Glutamatergic neuron (in vitro differentiated cells): Measurements from ENCODE around the gene WWOX. TPM values are rescaled to one million over a fixed set of nuclear protein-coding genes. Genes with fewer than 3 reads are reported as not detected.

ENCODE experiments used
- DNase-seq: peaks from one replicate; pipeline ENCODE4 v3.0.0; 2022
- H3K27ac Mint-ChIP-seq: one replicate; pipeline ENCODE4 v1.8.0; 2020; ENCODE audit warnings: mild to moderate bottlenecking, mixed read lengths, inconsistent platforms; ENCODE audit not compliant: unreplicated experiment
- H3K27me3 Mint-ChIP-seq: one replicate; pipeline ENCODE4 v1.8.0; 2020; ENCODE audit warnings: mild to moderate bottlenecking, moderate library complexity, mixed read lengths, inconsistent platforms; ENCODE audit not compliant: unreplicated experiment
- H3K36me3 Mint-ChIP-seq: one replicate; pipeline ENCODE4 v1.8.0; 2020; ENCODE audit warnings: mild to moderate bottlenecking, mixed read lengths, inconsistent platforms; ENCODE audit not compliant: unreplicated experiment
- H3K4me1 Mint-ChIP-seq: one replicate; pipeline ENCODE4 v1.8.0; 2020; ENCODE audit warnings: mild to moderate bottlenecking, low read depth, mixed read lengths, inconsistent platforms; ENCODE audit not compliant: unreplicated experiment
- H3K4me3 Mint-ChIP-seq: one replicate; pipeline ENCODE4 v1.8.0; 2020; ENCODE audit warnings: mild to moderate bottlenecking, mixed read lengths, inconsistent platforms; ENCODE audit not compliant: unreplicated experiment
- H3K9me3 Mint-ChIP-seq: one replicate; pipeline ENCODE4 v1.8.0; 2020; ENCODE audit warnings: mild to moderate bottlenecking, moderate library complexity, mixed read lengths, inconsistent platforms; ENCODE audit not compliant: unreplicated experiment
- total RNA-seq: library from RNA; stranded (reverse); fragmentation: NEBNext Ultra II Directional; extraction: Animal tissue kit (Norgen Biotek cat#: 25700); gene quantifications from one replicate; pipeline ENCODE4 v1.2.1, GENCODE V29; 2021; ENCODE audit not compliant: unreplicated experiment
- TF ChIP-seq, protein P1 (sequence below): fragments of 200-600 bp; sonication (generic); IDR thresholded peaks from one replicate; pipeline ENCODE4 v1.5.0; 2021; ENCODE audit not compliant: partially characterized antibody, unreplicated experiment

Gene WWOX
- total RNA-seq, 1 donor from 2014 or later, result 10.3 TPM

DNA sequence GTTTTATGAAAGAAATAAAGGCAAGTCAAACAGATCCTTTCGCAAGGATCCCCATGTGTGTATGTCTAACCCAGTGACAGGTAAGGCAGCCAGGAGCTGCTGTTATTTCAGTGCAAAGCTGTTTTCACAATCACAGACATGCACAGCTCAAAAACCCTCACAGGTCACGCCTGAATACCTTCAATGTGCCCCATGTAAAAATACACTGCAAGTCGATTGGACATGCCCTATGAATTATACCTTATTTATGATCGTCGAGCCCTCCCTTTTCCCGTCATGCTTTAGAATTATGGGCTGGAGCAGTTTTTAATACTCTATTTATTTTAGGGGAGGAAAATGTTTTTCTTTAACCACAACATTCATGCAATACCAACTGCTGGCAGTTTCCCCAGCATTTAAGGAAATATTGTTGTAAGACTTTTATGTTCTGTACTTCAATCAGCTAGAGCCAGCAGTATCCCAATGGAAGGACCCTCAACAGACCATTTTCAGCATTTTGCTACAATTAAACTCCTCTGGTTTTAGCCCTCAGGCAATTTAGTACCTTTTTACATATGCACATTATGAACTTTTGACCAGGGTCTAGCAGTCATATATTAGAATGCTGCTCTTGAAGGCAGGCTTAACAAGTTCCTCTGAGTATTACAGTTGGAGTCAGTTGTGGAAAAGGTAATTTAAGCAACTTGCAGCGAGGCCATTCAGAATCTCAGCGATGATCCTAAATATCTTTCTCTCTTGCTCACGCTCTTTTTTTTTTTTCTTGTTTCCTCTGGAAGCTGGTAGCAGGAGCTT, 362.2 kb downstream of the WWOX start:
- H3K27ac Mint-ChIP-seq, result no peak overlapping the region

DNA sequence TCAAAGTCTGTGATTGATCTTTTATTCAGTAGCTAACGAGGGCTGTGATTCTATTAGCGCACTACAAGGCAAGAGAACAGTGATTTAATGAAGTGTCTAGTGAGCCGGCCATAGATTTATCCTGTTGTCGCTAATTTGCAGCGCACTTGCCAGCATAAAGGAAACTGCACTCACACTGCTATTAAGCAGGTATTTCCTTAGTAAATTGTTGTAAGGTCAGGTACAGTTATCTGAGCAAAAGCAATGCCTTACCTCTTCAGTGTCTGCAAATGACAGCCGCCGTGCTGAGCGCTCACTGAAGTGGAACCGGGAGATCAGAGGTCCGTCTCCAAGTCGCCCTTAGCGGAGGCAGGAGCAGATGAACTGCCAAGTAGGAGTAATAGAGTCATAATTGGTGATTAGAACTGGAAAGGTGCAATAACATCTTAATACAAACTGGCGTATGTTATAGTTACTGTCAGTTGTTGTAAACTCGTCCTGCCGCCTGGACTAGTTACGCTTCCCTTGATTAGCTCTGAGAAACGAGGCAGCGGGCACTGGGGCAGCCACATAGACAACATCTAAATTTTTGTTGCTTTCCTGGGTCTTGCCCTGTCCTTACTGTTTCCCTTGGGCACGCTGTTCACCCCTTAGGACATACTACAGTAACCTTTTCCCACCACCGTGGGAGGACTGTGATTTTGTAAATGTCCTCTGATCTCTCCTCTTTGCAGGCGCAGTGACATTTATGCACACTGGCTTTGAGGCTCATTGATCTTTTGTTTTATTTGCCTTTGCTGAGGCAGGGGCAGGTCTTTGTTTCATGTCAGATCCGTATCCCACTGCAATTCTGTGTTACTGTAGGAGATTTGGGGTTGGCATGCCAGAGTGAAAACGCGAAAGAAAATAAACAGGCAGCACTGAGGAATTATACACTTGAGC, 363.1 kb downstream of the WWOX start:
- H3K4me1 Mint-ChIP-seq, result peaks cover 2% of the 10 kb centered on the region

More for the DNA sequence above, 362.2 kb downstream of the WWOX start:
- TF ChIP-seq, protein P1, sequence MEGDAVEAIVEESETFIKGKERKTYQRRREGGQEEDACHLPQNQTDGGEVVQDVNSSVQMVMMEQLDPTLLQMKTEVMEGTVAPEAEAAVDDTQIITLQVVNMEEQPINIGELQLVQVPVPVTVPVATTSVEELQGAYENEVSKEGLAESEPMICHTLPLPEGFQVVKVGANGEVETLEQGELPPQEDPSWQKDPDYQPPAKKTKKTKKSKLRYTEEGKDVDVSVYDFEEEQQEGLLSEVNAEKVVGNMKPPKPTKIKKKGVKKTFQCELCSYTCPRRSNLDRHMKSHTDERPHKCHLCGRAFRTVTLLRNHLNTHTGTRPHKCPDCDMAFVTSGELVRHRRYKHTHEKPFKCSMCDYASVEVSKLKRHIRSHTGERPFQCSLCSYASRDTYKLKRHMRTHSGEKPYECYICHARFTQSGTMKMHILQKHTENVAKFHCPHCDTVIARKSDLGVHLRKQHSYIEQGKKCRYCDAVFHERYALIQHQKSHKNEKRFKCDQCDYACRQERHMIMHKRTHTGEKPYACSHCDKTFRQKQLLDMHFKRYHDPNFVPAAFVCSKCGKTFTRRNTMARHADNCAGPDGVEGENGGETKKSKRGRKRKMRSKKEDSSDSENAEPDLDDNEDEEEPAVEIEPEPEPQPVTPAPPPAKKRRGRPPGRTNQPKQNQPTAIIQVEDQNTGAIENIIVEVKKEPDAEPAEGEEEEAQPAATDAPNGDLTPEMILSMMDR, result no peak
- Mint-ChIP-seq H3K9me3 (peaks cover 7% of the 10 kb centered on the region), H3K36me3 (no peaks in the 10 kb centered on the region), H3K27me3 (no peaks in the 10 kb centered on the region), H3K4me3 (no peak overlapping the region), H3K4me1 (peaks cover 2% of the 10 kb centered on the region)
- DNase-seq, result no peak

GRCh38 chr16:78463591-78463990, 364.1 kb downstream of the WWOX start:
- Mint-ChIP-seq H3K36me3 (no peaks in the 10 kb centered on the region), H3K27me3 (no peaks in the 10 kb centered on the region), H3K9me3 (peaks cover 7% of the 10 kb centered on the region), H3K4me3 (no peak overlapping the region), H3K4me1 (peaks cover 4% of the 10 kb centered on the region), H3K27ac (no peak overlapping the region)
- DNase-seq, result no peak
- TF ChIP-seq, protein P1, result no peak

More for the DNA sequence above, 363.1 kb downstream of the WWOX start:
- Mint-ChIP-seq H3K27ac (no peak overlapping the region), H3K4me3 (no peak overlapping the region), H3K36me3 (no peaks in the 10 kb centered on the region), H3K9me3 (peaks cover 7% of the 10 kb centered on the region), H3K27me3 (no peaks in the 10 kb centered on the region)
- TF ChIP-seq, protein P1, result no peak
- peak; percentile 24 for DNase-seq

DNA sequence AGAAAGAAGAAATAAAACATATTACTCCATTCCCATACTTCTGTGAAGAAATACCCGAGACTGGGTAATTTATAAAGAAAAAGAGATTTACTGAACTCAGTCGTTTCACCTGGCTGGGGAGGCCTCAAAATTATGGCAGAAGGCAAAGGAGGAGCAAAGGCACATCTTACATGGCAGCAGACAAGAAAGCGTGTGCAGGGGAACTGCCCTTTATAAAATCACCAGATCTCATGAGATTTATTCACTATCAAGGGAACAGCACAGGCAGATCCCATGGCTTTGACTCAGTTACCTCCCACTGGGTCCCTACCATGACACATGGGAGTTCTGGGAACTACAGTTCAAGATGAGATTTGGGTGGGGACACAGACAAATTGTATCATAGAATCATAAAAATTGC, 365.4 kb downstream of the WWOX start:
- Mint-ChIP-seq H3K27ac (no peak overlapping the region), H3K27me3 (no peaks in the 10 kb centered on the region), H3K9me3 (peaks cover 7% of the 10 kb centered on the region), H3K4me1 (peaks cover 4% of the 10 kb centered on the region), H3K36me3 (no peaks in the 10 kb centered on the region), H3K4me3 (no peak overlapping the region)
- TF ChIP-seq, protein P1, result no peak
- no peak for DNase-seq

GRCh38 chr16:78465730-78466129, 366.3 kb downstream of the WWOX start:
- H3K9me3 Mint-ChIP-seq, result peaks cover 7% of the 10 kb centered on the region
- TF ChIP-seq, protein P1, result no peak
- H3K27me3 Mint-ChIP-seq, result no peaks in the 10 kb centered on the region
- DNase-seq, result no peak
- H3K36me3 Mint-ChIP-seq, result no peaks in the 10 kb centered on the region
- no peak overlapping the region for H3K27ac Mint-ChIP-seq
- peaks cover 4% of the 10 kb centered on the region for H3K4me1 Mint-ChIP-seq
- no peak overlapping the region for H3K4me3 Mint-ChIP-seq
